Ishikawa (cell line): Measurements from ENCODE around the gene PACSIN1.

Experiments
- CEBPB ChIP-seq: IDR thresholded peaks from 2 replicates; pipeline ENCODE4 v1.6.1; 2012
- CREB1 ChIP-seq: IDR thresholded peaks from 2 replicates; pipeline ENCODE4 v1.6.1; 2012; ENCODE audit warnings: low read depth
- EGR1 ChIP-seq: IDR thresholded peaks from 2 replicates; pipeline ENCODE4 v1.6.1; 2012
- EP300 ChIP-seq: IDR thresholded peaks from 2 replicates; pipeline ENCODE4 v1.6.1; 2012; ENCODE audit warnings: borderline replicate concordance
- FOXM1 ChIP-seq: IDR thresholded peaks from 2 replicates; pipeline ENCODE4 v1.6.1; 2012; ENCODE audit warnings: low read depth, borderline replicate concordance
- NFIC ChIP-seq: IDR thresholded peaks from 2 replicates; pipeline ENCODE4 v1.6.1; 2012
- RAD21 ChIP-seq: IDR thresholded peaks from 2 replicates; pipeline ENCODE4 v1.6.1; 2012; ENCODE audit warnings: low read depth
- REST ChIP-seq: IDR thresholded peaks from 2 replicates; pipeline ENCODE4 v1.6.1; 2012; ENCODE audit warnings: low read depth, mild to moderate bottlenecking
- TAF1 ChIP-seq: IDR thresholded peaks from 2 replicates; pipeline ENCODE4 v1.6.1; 2012; ENCODE audit warnings: low read depth, mild to moderate bottlenecking
- TCF12 ChIP-seq: IDR thresholded peaks from 2 replicates; pipeline ENCODE4 v1.6.1; 2012; ENCODE audit warnings: low read depth
- TEAD4 ChIP-seq: IDR thresholded peaks from 2 replicates; pipeline ENCODE4 v1.6.1; 2012
- YY1 ChIP-seq: IDR thresholded peaks from 2 replicates; pipeline ENCODE4 v1.6.1; 2012; ENCODE audit warnings: low read depth
- ZBTB7A ChIP-seq: IDR thresholded peaks from 2 replicates; pipeline ENCODE4 v1.6.1; 2012; ENCODE audit warnings: low read depth
- TF ChIP-seq, protein P1 (sequence below): IDR thresholded peaks from 2 replicates; pipeline ENCODE4 v1.6.1; 2012
- TF ChIP-seq, protein P2 (sequence below): IDR thresholded peaks from 2 replicates; pipeline ENCODE4 v1.6.1; 2012

The PACSIN1 gene

GRCh38 chr6:34580707-34581560 lies 115.1 kb downstream of the PACSIN1 start:
- TF ChIP-seq FOXM1 (no peak), CEBPB (no peak), EP300 (no peak), TEAD4 (no peak), EGR1 (no peak), REST (no peak), CREB1 (no peak), TAF1 (no peak), NFIC (no peak), YY1 (no peak), RAD21 (no peak), TCF12 (no peak), ZBTB7A (no peak)
- TF ChIP-seq, protein P1, sequence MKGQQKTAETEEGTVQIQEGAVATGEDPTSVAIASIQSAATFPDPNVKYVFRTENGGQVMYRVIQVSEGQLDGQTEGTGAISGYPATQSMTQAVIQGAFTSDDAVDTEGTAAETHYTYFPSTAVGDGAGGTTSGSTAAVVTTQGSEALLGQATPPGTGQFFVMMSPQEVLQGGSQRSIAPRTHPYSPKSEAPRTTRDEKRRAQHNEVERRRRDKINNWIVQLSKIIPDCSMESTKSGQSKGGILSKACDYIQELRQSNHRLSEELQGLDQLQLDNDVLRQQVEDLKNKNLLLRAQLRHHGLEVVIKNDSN: no peak
- TF ChIP-seq, protein P2, sequence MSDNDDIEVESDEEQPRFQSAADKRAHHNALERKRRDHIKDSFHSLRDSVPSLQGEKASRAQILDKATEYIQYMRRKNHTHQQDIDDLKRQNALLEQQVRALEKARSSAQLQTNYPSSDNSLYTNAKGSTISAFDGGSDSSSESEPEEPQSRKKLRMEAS: no peak

GRCh38 chr6:34581561-34581920 lies 115.7 kb downstream of the PACSIN1 start:
- TF ChIP-seq REST: no peak
- TF ChIP-seq YY1: no peak
- TF ChIP-seq CEBPB: no peak
- TF ChIP-seq ZBTB7A: no peak
- no peak for TF ChIP-seq NFIC
- TF ChIP-seq, protein P2: no peak
- no peak for TF ChIP-seq EGR1
- no peak for TF ChIP-seq TEAD4
- no peak for TF ChIP-seq TAF1

DNA sequence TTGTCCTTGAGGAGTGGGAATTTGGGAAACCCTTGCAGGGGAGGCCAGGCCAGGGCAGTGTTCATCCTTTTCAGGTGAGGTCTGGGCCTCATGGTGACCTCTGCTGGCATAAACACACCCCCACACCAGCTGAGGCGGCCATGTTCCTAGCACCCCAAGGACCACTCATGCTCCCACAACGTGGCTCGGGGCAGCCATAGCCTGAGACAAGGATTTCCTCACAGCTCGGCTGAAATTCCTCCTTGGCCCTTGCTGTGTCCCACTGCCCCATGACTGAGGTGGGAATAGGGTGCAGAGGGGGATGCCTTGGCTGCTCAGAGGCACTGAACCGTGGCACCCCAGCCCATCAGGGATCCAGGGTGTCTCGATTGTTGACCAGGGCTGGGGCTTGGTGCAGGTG lies 117.6 kb downstream of the PACSIN1 start:
- TF ChIP-seq YY1 (0 out of 2 replicates have a peak, but pooled peaks have one; percentile 32), EP300 (no peak), TCF12 (no peak)

DNA sequence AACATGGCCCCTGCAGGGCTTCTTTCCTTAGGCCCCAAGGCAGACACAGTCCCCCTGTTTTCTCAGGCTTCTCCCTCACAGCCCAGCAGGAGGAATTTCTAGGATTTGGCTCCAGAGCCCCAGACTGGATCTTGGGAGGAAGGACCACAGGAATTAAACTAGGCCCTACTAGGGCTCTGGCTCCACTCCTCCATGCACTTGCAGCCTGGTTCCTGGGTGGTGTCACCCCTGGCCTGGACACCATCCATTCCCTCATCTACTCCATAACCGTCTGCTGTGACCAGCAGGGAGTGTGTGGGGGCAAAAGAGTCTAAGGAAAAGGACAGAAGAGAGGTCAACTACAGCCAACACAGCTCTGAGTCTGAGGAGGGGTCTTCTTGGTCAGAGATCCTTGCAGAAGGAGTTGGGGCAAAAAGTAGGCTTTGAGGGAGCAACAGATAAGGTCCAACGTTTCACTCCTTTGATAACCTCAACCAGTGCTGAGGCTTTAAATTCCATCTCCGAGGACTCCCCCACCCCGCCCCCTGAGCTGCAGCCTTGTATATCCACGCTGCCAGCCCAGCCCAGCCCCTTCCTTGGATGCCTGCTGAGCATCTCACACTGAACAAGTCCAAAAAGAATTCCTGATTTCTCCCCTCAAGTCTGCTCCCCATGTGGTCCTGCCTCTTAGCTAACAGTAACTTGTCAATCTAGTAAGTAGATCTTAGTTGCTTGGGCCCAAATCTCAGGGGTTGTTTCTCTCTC lies 118.2 kb downstream of the PACSIN1 start:
- TF ChIP-seq ZBTB7A (no peak), EGR1 (no peak), CEBPB (no peak), RAD21 (no peak), CREB1 (no peak), EP300 (no peak), TCF12 (no peak), YY1 (no peak), NFIC (no peak)
- TF ChIP-seq, protein P1: no peak

- no peak for TF ChIP-seq TCF12
- TF ChIP-seq FOXM1: no peak
- no peak for TF ChIP-seq EP300
- TF ChIP-seq NFIC: no peak
- TF ChIP-seq, protein P1: no peak
- no peak for TF ChIP-seq REST
- TF ChIP-seq ZBTB7A: no peak
These were observed 118.8 kb downstream of the PACSIN1 start for GRCh38 chr6:34584694-34585093.
